ENCODE measurements around the gene SCG3. TPM values are rescaled to one million over a fixed set of nuclear protein-coding genes. Genes with fewer than 3 reads are reported as not detected.

SCG3 gene
- total RNA-seq, 2 experiments from 2014 or later = not detected

DNA sequence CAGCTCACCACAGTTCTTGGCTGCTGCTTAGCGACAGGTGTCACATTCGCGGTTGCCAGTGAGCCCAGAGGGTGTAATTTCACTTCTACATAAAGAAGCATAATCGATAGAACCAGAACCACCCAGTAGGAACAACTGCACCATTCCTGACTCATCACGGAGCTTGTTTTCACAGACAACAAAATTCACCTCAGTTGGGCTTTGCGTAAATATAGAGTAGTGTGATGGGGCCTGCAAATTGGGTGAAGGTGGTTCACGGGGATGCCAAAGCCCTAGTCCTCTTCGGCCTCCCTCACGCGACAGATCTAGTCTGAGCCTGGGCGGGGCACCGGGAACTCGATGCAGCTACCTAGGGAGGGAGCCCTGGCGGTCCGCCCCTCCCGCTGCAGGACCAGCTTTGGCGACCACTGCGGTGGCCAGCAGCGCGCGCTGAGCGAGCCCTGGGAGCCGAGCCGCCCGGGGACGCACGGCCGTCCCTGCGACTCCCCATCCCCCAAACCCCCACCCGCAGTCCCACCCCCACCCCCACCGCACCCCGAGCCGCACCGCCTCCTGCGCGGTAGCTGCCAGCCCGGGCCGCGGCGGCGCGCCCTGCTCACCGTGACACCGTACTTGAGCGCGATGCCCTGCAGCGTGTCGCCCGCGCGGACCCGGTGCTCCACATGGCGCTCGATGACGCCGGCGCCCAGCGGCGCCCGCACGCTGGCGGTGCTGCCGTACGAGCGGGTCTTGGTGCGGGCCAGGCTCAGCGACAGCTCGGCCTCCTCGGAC is 55.6 kb downstream of the SCG3 start:
- Mint-ChIP-seq H3K27me3 (no peaks in the 10 kb centered on the region), H3K36me3 (ENCODE audit: low read depth) (peaks cover 13% of the 10 kb centered on the region), H3K4me1 (ENCODE audit: low read depth) (peaks cover 52% of the 10 kb centered on the region), H3K9me3 (no peaks in the 10 kb centered on the region), H3K27ac (peak overlapping the region; percentile 87), H3K4me3 (peak overlapping the region; percentile 82)
- DNase-seq = peak; percentile 68
- ChIA-PET CTCF (interaction anchor here (0.7 to 9.0 kb wide), 10 partner anchors 9 to 87 kb away, joined by 3 to 92 read pairs (median 4); no protein-coding TSS in a partner anchor), POLR2A (interaction anchor here (0.5 to 2.3 kb wide), 21 partner anchors 8 to 235 kb away, joined by 3 to 19 read pairs (median 3); partner anchors contain the start of genes LEO1, SCG3, TMOD2 and TMOD3)
- ATAC-seq = peak; percentile 40
- intact Hi-C loops (cut with micrococcal nuclease) = loop anchor here (2.0 to 5.0 kb wide), 2 partner anchors 40 to 85 kb away; no protein-coding TSS in a partner anchor
- TF ChIP-seq, protein P1, sequence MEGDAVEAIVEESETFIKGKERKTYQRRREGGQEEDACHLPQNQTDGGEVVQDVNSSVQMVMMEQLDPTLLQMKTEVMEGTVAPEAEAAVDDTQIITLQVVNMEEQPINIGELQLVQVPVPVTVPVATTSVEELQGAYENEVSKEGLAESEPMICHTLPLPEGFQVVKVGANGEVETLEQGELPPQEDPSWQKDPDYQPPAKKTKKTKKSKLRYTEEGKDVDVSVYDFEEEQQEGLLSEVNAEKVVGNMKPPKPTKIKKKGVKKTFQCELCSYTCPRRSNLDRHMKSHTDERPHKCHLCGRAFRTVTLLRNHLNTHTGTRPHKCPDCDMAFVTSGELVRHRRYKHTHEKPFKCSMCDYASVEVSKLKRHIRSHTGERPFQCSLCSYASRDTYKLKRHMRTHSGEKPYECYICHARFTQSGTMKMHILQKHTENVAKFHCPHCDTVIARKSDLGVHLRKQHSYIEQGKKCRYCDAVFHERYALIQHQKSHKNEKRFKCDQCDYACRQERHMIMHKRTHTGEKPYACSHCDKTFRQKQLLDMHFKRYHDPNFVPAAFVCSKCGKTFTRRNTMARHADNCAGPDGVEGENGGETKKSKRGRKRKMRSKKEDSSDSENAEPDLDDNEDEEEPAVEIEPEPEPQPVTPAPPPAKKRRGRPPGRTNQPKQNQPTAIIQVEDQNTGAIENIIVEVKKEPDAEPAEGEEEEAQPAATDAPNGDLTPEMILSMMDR (IDR thresholded peaks at IDR 0.05) = no peak

DNA sequence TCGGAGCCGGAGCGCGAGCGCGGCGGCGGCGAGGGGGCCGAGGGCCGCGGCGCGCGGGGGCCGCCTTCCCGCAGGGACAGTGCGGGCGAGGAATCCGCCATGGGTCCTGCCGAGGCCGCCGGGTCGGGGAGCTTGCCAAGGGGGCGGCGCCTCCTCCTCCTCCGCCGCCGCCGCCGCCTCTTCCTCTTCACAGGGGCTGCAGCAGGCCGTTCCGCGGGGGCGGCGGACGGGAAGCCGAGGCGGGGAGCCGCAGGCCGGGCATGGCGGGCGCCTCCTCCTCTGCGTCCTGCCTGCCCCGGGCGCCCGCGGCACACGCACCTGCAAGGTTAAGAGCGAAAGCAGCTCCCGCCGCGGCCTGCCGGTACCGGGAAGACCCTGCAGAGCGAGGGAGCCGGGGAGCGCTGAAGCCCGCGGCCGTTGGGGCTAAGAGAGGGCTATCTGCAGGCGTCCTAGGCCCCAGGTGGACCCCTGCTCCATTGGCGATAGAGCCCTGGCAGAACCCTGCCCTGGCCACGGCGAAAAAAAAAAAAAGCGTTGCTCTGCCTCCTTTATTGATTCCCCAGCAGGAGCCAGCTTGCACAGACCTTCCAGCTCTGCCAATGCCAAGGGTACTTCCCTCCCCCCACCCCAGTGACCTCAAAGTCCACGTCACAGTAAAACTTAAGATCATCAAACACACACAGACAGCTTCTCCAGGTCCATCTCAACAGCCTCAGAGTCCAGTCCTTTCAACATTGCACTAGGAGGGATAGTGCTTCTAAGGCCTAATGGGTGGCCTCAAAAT is 56.4 kb downstream of the SCG3 start, which contains the start of gene LYSMD2:
TSS of gene LYSMD2 (minus strand) at position 134 of the 784 bp plus-strand sequence. CDS start at position 101, 33 bp downstream.
- Mint-ChIP-seq H3K4me3 (peak within 1 kb of the TSS; percentile 82), H3K9me3 (no peaks in the 10 kb centered on the region), H3K36me3 (ENCODE audit: low read depth) (peaks cover 11% of the 10 kb centered on the region), H3K4me1 (ENCODE audit: low read depth) (peaks cover 44% of the 10 kb centered on the region), H3K27me3 (no peaks in the 10 kb centered on the region), H3K27ac (peak within 1 kb of the TSS; percentile 87)
- ATAC-seq (peak; percentile 57), DNase-seq (peak; percentile 81)
- intact Hi-C loops (cut with micrococcal nuclease) = loop anchor here (2.0 to 5.0 kb wide), 2 partner anchors 39 to 85 kb away; no protein-coding TSS in a partner anchor
- POLR2A ChIA-PET = interaction anchor here (0.6 to 2.3 kb wide), 19 partner anchors 9 to 234 kb away, joined by 3 to 19 read pairs (median 3); partner anchors contain the start of genes LEO1, SCG3, TMOD2 and TMOD3
- CTCF ChIA-PET = interaction anchor here (0.7 to 9.0 kb wide), 9 partner anchors 9 to 87 kb away, joined by 3 to 92 read pairs (median 3); no protein-coding TSS in a partner anchor
- TF ChIP-seq, protein P1 (IDR thresholded peaks at IDR 0.05) = no peak

DNA sequence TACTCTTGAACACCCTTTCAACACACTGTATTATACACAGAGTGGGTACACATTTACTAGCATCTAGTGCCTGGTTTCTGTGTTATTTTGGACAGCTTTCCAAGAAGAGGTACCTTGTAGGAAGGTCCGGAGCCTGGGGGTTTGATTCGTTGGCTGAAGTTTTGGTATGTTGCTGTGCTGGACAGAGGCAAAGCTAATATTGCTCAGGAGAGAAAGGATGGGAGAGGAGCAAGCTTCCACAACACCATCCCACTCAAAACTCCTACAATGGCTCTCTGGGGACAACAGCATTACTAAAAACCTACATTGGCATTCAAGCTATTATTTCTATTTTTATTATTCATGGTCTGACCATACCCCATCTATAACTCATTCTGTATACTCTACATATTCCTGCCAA is 57.2 kb downstream of the SCG3 start:
- ATAC-seq = no peak
- Mint-ChIP-seq H3K9me3 (no peaks in the 10 kb centered on the region), H3K4me3 (peak overlapping the region; percentile 63), H3K36me3 (ENCODE audit: low read depth) (peaks cover 3% of the 10 kb centered on the region), H3K27me3 (no peaks in the 10 kb centered on the region), H3K27ac (peak overlapping the region; percentile 82), H3K4me1 (ENCODE audit: low read depth) (peaks cover 36% of the 10 kb centered on the region)
- ChIA-PET CTCF (interaction anchor here (1.6 to 9.0 kb wide), 3 partner anchors 10 to 38 kb away, joined by 4 to 92 read pairs (median 10); no protein-coding TSS in a partner anchor), POLR2A (interaction anchor here (0.6 to 2.3 kb wide), 5 partner anchors 9 to 92 kb away, joined by 3 to 19 read pairs (median 5); partner anchors contain the start of gene TMOD2)
- no peak for DNase-seq
- TF ChIP-seq, protein P1 (IDR thresholded peaks at IDR 0.05) = no peak
- intact Hi-C loops (cut with micrococcal nuclease) = loop anchor here (5.0 kb wide), 1 partner anchor 86 kb away; no protein-coding TSS in a partner anchor

DNA sequence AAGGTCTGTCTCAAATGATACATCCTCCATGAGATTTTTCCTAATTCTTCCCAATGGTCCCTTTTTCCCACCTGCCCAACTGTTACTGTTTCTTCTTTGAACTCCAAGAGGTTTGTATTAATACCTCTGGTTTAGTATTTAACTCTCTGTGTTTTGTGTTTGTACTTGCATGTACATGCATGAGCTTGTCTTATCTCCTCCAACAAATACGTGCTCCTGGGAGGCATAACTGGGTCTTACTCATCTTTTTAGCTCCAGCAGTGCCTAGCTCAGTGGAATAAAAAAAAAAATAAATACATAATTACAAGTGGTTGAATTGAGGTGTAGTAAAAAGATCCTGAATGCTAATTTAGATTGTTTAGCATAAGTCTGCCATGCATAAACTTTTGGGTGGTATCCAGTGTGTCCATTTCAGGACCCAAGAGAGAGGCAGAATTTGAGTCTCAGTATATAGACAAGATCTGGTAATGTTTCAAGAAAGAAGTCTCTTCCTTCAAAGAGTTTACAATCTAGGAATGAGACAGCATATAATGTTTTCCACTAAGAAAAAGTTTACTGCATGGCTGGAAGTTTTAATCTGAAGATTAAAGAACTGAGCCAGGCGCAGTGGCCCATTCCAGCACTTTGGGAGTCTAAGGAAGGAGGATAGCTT is 57.9 kb downstream of the SCG3 start:
- H3K4me3 Mint-ChIP-seq = no peak overlapping the region
- H3K36me3 Mint-ChIP-seq (ENCODE audit: low read depth) = peaks cover 2% of the 10 kb centered on the region
- intact Hi-C loops (cut with micrococcal nuclease) = loop anchor here (5.0 kb wide), 1 partner anchor 87 kb away; no protein-coding TSS in a partner anchor
- ChIA-PET POLR2A (interaction anchor here (1.6 kb wide), 1 partner anchor 13 kb away, joined by 6 read pairs; no protein-coding TSS in a partner anchor), CTCF (interaction anchor here (1.1 to 9.0 kb wide), 3 partner anchors 28 to 89 kb away, joined by 3 to 92 read pairs (median 4); no protein-coding TSS in a partner anchor)
- TF ChIP-seq, protein P1 (IDR thresholded peaks at IDR 0.05) = no peak
- no peaks in the 10 kb centered on the region for H3K9me3 Mint-ChIP-seq
- no peaks in the 10 kb centered on the region for H3K27me3 Mint-ChIP-seq
- H3K4me1 Mint-ChIP-seq (ENCODE audit: low read depth) = peaks cover 31% of the 10 kb centered on the region
- DNase-seq (no peak), ATAC-seq (no peak)
- no peak overlapping the region for H3K27ac Mint-ChIP-seq

Measured in activated CD8-positive, alpha-beta T cell treated with anti-CD3 and anti-CD28 coated beads for 36 hours (primary cell).